MCF 10A (cell line): ENCODE results near the gene OR2H2. TPM values are rescaled to one million over a fixed set of nuclear protein-coding genes. Genes with fewer than 3 reads are reported as not detected.

Experiments used
- BruUV-seq: library from RNA; stranded (reverse); fragments of 400-500 nt; replicated peaks from 2 replicates; lab custom pipeline; 2021; lab: Mats Ljungman, UMichigan
- CTCF ChIA-PET: fragments of 300-600 bp; sonication (Branson Sonifier 250); formaldehyde crosslinking; extraction: SDS; loops from one replicate; lab custom pipeline; 2021; ENCODE audit warnings: antibody characterized with exemption, inconsistent platforms; lab: Yijun Ruan, JAX
- POLR2A ChIA-PET: fragments of 300-600, 350-650 bp; sonication (Branson Sonifier 250); formaldehyde crosslinking; extraction: SDS; loops from one replicate; lab custom pipeline; 2020; ENCODE audit warnings: antibody characterized with exemption, inconsistent platforms; lab: Yijun Ruan, JAX
- DNase-seq: peaks from one replicate; pipeline ENCODE4 v3.0.0-alpha.2; 2018; ENCODE audit not compliant: unreplicated experiment
- H3K27ac Mint-ChIP-seq: one replicate; pipeline ENCODE4 v1.8.0; 2022; ENCODE audit warnings: mild to moderate bottlenecking, low read depth, mixed read lengths; ENCODE audit not compliant: unreplicated experiment
- H3K27me3 Mint-ChIP-seq: one replicate; pipeline ENCODE4 v1.8.0; 2022; ENCODE audit warnings: mixed read lengths; ENCODE audit not compliant: insufficient read depth, unreplicated experiment
- H3K36me3 Mint-ChIP-seq: one replicate; pipeline ENCODE4 v1.8.0; 2022; ENCODE audit warnings: mild to moderate bottlenecking, moderate library complexity, mixed read lengths; ENCODE audit not compliant: insufficient read depth, unreplicated experiment
- H3K4me1 Mint-ChIP-seq: one replicate; pipeline ENCODE4 v1.8.0; 2022; ENCODE audit warnings: mixed read lengths; ENCODE audit not compliant: insufficient read depth, unreplicated experiment
- H3K4me3 Mint-ChIP-seq: one replicate; pipeline ENCODE4 v1.8.0; 2022; ENCODE audit warnings: mild to moderate bottlenecking, moderate library complexity, mixed read lengths; ENCODE audit not compliant: unreplicated experiment
- H3K9me3 Mint-ChIP-seq: one replicate; pipeline ENCODE4 v1.8.0; 2022; ENCODE audit warnings: mixed read lengths; ENCODE audit not compliant: unreplicated experiment
- CTCF ChIP-seq: fragments of 200-600 bp; IDR thresholded peaks from one replicate; pipeline ENCODE4 v1.8.0; 2022; ENCODE audit warnings: antibody characterized with exemption, mild to moderate bottlenecking; ENCODE audit not compliant: unreplicated experiment
- intact Hi-C: fragments of 100-400 bp; cut with micrococcal nuclease; formaldehyde crosslinking; loops from 2 replicates; pipeline ENCODE4 v1.14.1; 2022
- total RNA-seq: library from RNA; stranded (reverse); gene quantifications from 2 replicates; pipeline ENCODE4 v1.2.3, GENCODE V29; 2022

Gene OR2H2
- total RNA-seq, 1 experiment from 2014 or later = not detected

- BruUV-seq = no TSS peak
- Mint-ChIP-seq H3K9me3 (no peaks in the 10 kb centered on the region), H3K36me3 (peaks cover 25% of the 10 kb centered on the region), H3K27me3 (no peaks in the 10 kb centered on the region), H3K27ac (no peak overlapping the region), H3K4me3 (no peak overlapping the region), H3K4me1 (peaks cover 16% of the 10 kb centered on the region)
- ChIA-PET POLR2A (no interaction called here), CTCF (interaction anchor here (1.0 to 1.1 kb wide), 2 partner anchors 18 to 28 kb away, joined by 4 to 5 read pairs; no protein-coding TSS in a partner anchor)
- intact Hi-C loops = no loop called here
- TF ChIP-seq CTCF = no peak
- DNase-seq = no peak
Observed at GRCh38 chr6:29625337-29625930, 40.5 kb downstream of the OR2H2 start.

- H3K27me3 Mint-ChIP-seq = no peaks in the 10 kb centered on the region
- no peak overlapping the region for H3K4me3 Mint-ChIP-seq
- H3K9me3 Mint-ChIP-seq = no peaks in the 10 kb centered on the region
- DNase-seq = no peak
- intact Hi-C loops = no loop called here
- H3K27ac Mint-ChIP-seq = no peak overlapping the region
- CTCF ChIA-PET = interaction anchor here (0.7 to 1.1 kb wide), 2 partner anchors 20 to 134 kb away, joined by 3 to 4 read pairs; no protein-coding TSS in a partner anchor
- no TSS peak for BruUV-seq
- H3K4me1 Mint-ChIP-seq = peaks cover 29% of the 10 kb centered on the region
- POLR2A ChIA-PET = no interaction called here
- TF ChIP-seq CTCF = no peak
- H3K36me3 Mint-ChIP-seq = peaks cover 20% of the 10 kb centered on the region
Observed at GRCh38 chr6:29626948-29627754, 42.2 kb downstream of the OR2H2 start.

- POLR2A ChIA-PET = no interaction called here
- Mint-ChIP-seq H3K27me3 (no peaks in the 10 kb centered on the region), H3K36me3 (peaks cover 22% of the 10 kb centered on the region), H3K27ac (no peak overlapping the region), H3K4me1 (peaks cover 31% of the 10 kb centered on the region), H3K9me3 (no peaks in the 10 kb centered on the region), H3K4me3 (peak overlapping the region; percentile 68)
- peak; percentile 3 for DNase-seq
- no TSS peak for BruUV-seq
- intact Hi-C loops = no loop called here
- CTCF ChIA-PET = interaction anchor here (0.6 to 1.2 kb wide), 2 partner anchors 22 to 932 kb away, joined by 3 to 4 read pairs; no protein-coding TSS in a partner anchor
- TF ChIP-seq CTCF = no peak
Observed at GRCh38 chr6:29627755-29628418, 43.0 kb downstream of the OR2H2 start.
